H1 (cell line): Measurements from ENCODE around the gene KLHL21. TPM values are rescaled to one million over a fixed set of nuclear protein-coding genes. Genes with fewer than 3 reads are reported as not detected.

Source experiments
- CREB1 ChIP-seq: IDR thresholded peaks from 2 replicates; pipeline ENCODE4 v1.6.1; 2012; ENCODE audit warnings: inconsistent platforms
- EGR1 ChIP-seq: IDR thresholded peaks from 2 replicates; pipeline ENCODE4 v1.6.1; 2011; ENCODE audit warnings: low read depth, low read length, borderline replicate concordance
- EP300 ChIP-seq, 2 experiments: IDR thresholded peaks; 1 replicate in 1 of 2; 2 replicates in 1 of 2; pipeline ENCODE4 v1.6.1; 2011 to 2012; ENCODE audit warnings: low read depth in 2 of 2, low read length in 2 of 2, mild to moderate bottlenecking in 2 of 2, borderline replicate concordance in 1 of 2, inconsistent platforms in 1 of 2, moderate library complexity in 1 of 2
- HDAC2 ChIP-seq, 2 experiments: fragments of 300-600 bp in 1 of 2; sonication (generic) in 1 of 2; IDR thresholded peaks; 2 replicates each; pipeline ENCODE4 v1.6.1; 2011 to 2012; ENCODE audit warnings: low read depth in 2 of 2, low read length in 2 of 2, mild to moderate bottlenecking in 2 of 2, moderate library complexity in 2 of 2, borderline replicate concordance in 1 of 2, inconsistent platforms in 1 of 2
- PHF8 ChIP-seq: fragments of 200-600 bp; sonication (generic); conservative IDR thresholded peaks from 2 replicates; pipeline ENCODE4 v1.7.1; 2012; ENCODE audit warnings: low read depth, mild to moderate bottlenecking, inconsistent platforms, low read length, moderate library complexity
- RBBP5 ChIP-seq: IDR thresholded peaks from 2 replicates; pipeline ENCODE4 v1.7.1; 2012; ENCODE audit warnings: low read depth, mild to moderate bottlenecking, inconsistent platforms, low read length, moderate library complexity, borderline replicate concordance
- RFX5 ChIP-seq: IDR thresholded peaks from 2 replicates; pipeline ENCODE4 v1.6.1; 2011; ENCODE audit warnings: low read depth, low read length, improper control_type of control experiment, borderline replicate concordance
- SIN3A ChIP-seq, 2 experiments: IDR thresholded peaks in 1 of 2; conservative IDR thresholded peaks in 1 of 2; 2 replicates each; pipeline ENCODE4 v1.6.1; 2011 to 2012; ENCODE audit warnings: low read length in 2 of 2, improper control_type of control experiment in 1 of 2, low read depth in 1 of 2, mild to moderate bottlenecking in 1 of 2
- SP1 ChIP-seq: IDR thresholded peaks from 2 replicates; pipeline ENCODE4 v1.6.1; 2011; ENCODE audit warnings: low read depth, low read length
- polyA plus RNA-seq, 7 experiments: library from polyadenylated mRNA; depleted of rRNA in 3 of 7; stranded (reverse) in 5 of 7; unstranded in 2 of 7; fragments of >200 nt in 5 of 7; fragments of 200-250 nt in 2 of 7; gene quantifications; 1 replicate in 5 of 7; 2 replicates in 1 of 7; 4 replicates in 1 of 7; pipeline versions ENCODE4 v1.2.1 to v1.2.3, GENCODE V29; 2011 to 2013; ENCODE audit warnings: missing spikeins in 2 of 7, mixed read lengths in 2 of 7
- total RNA-seq: library from RNA; stranded (reverse); fragmentation: NEBNext Ultra II Directional; extraction: Animal tissue kit (Norgen Biotek cat#: 25700); gene quantifications from 2 replicates; pipeline ENCODE4 v1.2.1, GENCODE V29; 2021
- TF ChIP-seq, protein P1 (sequence below), 3 experiments: IDR thresholded peaks; 1 replicate in 2 of 3; 2 replicates in 1 of 3; pipeline versions ENCODE4 v1.5.1 to v1.6.1; 2011; ENCODE audit warnings: low read length in 3 of 3, mild to moderate bottlenecking in 3 of 3, inconsistent platforms in 2 of 3, low read depth in 1 of 3, moderate library complexity in 1 of 3; ENCODE audit not compliant: insufficient read depth in 1 of 3; ENCODE audit errors: control extremely low read depth in 1 of 3
- TF ChIP-seq, protein P2 (sequence below): IDR thresholded peaks from 2 replicates; pipeline ENCODE4 v1.6.1; 2012; ENCODE audit warnings: inconsistent platforms

Gene KLHL21
- total and polyA plus RNA-seq, 2 of the 8 experiments (the other 6 are each of a cell fraction or from before 2014, with no cell fraction given): 11.9 to 22.3 TPM

DNA sequence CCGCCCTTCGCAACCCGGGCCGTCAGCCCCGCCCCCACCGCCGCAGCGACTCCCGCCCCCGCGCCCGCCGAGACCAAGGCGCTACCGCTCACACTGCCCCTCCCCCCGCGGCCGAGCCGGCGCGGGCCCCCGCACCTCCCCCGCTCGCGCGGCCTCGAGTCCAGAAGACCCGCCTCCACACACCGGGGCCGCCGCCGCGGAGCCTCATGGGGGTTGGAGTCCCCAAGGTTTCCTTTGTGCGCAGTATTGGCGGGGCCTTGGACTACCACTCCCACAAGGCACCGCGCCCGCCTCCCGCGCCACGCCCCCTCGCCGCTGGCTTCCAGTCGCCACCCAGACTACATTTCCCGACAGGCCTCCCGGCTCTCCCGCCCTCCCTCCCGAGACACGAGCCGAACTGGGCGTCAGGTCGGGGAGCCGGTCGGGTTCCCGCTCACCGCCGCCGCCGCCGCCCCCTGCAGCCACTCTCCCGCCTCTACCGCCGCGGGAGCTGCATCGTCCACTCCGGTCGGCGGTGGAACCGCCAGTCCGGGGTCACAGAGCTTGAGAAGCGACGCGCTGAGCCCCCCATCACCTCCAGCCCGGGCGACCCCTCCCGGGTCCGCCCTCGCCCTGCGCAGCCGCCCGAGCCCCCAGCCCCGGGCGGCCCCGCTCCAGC is 10.8 kb upstream of the KLHL21 start, which contains the start of gene PHF13 (continued):
- TF ChIP-seq, protein P1, sequence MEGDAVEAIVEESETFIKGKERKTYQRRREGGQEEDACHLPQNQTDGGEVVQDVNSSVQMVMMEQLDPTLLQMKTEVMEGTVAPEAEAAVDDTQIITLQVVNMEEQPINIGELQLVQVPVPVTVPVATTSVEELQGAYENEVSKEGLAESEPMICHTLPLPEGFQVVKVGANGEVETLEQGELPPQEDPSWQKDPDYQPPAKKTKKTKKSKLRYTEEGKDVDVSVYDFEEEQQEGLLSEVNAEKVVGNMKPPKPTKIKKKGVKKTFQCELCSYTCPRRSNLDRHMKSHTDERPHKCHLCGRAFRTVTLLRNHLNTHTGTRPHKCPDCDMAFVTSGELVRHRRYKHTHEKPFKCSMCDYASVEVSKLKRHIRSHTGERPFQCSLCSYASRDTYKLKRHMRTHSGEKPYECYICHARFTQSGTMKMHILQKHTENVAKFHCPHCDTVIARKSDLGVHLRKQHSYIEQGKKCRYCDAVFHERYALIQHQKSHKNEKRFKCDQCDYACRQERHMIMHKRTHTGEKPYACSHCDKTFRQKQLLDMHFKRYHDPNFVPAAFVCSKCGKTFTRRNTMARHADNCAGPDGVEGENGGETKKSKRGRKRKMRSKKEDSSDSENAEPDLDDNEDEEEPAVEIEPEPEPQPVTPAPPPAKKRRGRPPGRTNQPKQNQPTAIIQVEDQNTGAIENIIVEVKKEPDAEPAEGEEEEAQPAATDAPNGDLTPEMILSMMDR (IDR thresholded peaks at IDR 0.05; ENCODE audit: control extremely low read depth in 1 of 3, insufficient read depth in 1 of 3, low read depth in 1 of 3, low read length in 3 of 3): 0 out of 4 replicates have a peak, but pooled peaks of 1 of the 3 experiments have one; percentile 3
- TF ChIP-seq HDAC2 (IDR thresholded peaks at IDR 0.05; ENCODE audit: borderline replicate concordance in 1 of 2, low read depth in 2 of 2, low read length in 2 of 2) (no peak), PHF8 (peak; percentile 54), SP1 (peak; percentile 61; the same call in 1 of the 2 replicates), RFX5 (no peak), CREB1 (0 out of 2 replicates have a peak, but pooled peaks have one; percentile 51), RBBP5 (no peak), SIN3A (conservative IDR thresholded peaks at IDR 0.05 in 1 of 2, IDR thresholded peaks at IDR 0.05 in 1 of 2; ENCODE audit: low read depth in 1 of 2, low read length in 2 of 2) (peak in 1 of 2 experiments; percentile 77; a peak in 2 of 4 replicates), EGR1 (peak; percentile 94), EP300 (IDR thresholded peaks at IDR 0.05; ENCODE audit: borderline replicate concordance in 1 of 2, low read depth in 2 of 2, low read length in 2 of 2) (peak in 1 of 2 experiments; percentile 71; a peak in 1 of 3 replicates)
- TF ChIP-seq, protein P2, sequence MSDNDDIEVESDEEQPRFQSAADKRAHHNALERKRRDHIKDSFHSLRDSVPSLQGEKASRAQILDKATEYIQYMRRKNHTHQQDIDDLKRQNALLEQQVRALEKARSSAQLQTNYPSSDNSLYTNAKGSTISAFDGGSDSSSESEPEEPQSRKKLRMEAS: peak; percentile 52
